H1 (cell line): ENCODE results near the gene TMPRSS13.

Source experiments
- CREB1 ChIP-seq: IDR thresholded peaks from 2 replicates; pipeline ENCODE4 v1.6.1; 2012; ENCODE audit warnings: inconsistent platforms
- EP300 ChIP-seq, 2 experiments: IDR thresholded peaks; 1 replicate in 1 of 2; 2 replicates in 1 of 2; pipeline ENCODE4 v1.6.1; 2011 to 2012; ENCODE audit warnings: low read depth in 2 of 2, low read length in 2 of 2, mild to moderate bottlenecking in 2 of 2, borderline replicate concordance in 1 of 2, inconsistent platforms in 1 of 2, moderate library complexity in 1 of 2
- GABPA ChIP-seq: IDR thresholded peaks from 2 replicates; pipeline ENCODE4 v1.6.1; 2011; ENCODE audit warnings: mild to moderate bottlenecking, low read length, moderate library complexity, borderline replicate concordance; ENCODE audit not compliant: insufficient read depth
- JUN ChIP-seq: IDR thresholded peaks from 2 replicates; pipeline ENCODE4 v1.6.1; 2011; ENCODE audit warnings: low read depth, mild to moderate bottlenecking, improper control_type of control experiment, low read length
- POLR2A ChIP-seq, 2 experiments: IDR thresholded peaks; 1 replicate in 1 of 2; 2 replicates in 1 of 2; pipeline ENCODE4 v1.6.1; 2011; ENCODE audit warnings: low read depth in 2 of 2, low read length in 2 of 2, mild to moderate bottlenecking in 2 of 2; ENCODE audit errors: control extremely low read depth in 1 of 2
- SP1 ChIP-seq: IDR thresholded peaks from 2 replicates; pipeline ENCODE4 v1.6.1; 2011; ENCODE audit warnings: low read depth, low read length
- SRF ChIP-seq: IDR thresholded peaks from 2 replicates; pipeline ENCODE4 v1.6.1; 2011; ENCODE audit warnings: mild to moderate bottlenecking, low read depth, low read length, moderate library complexity
- SUZ12 ChIP-seq: fragments of 200-600 bp; sonication (generic); IDR thresholded peaks from 2 replicates; pipeline ENCODE4 v1.6.1; 2012; ENCODE audit warnings: mild to moderate bottlenecking, inconsistent platforms, low read length, moderate library complexity, mixed read lengths
- TAF1 ChIP-seq: IDR thresholded peaks from 2 replicates; pipeline ENCODE4 v1.6.1; 2011; ENCODE audit warnings: mild to moderate bottlenecking, low read depth, low read length
- TAF7 ChIP-seq: optimal IDR thresholded peaks from 2 replicates; pipeline ENCODE3; 2011; ENCODE audit warnings: low read depth, mild to moderate bottlenecking, inconsistent platforms, low read length, moderate library complexity, borderline replicate concordance
- TF ChIP-seq, protein P1 (sequence below), 3 experiments: IDR thresholded peaks; 1 replicate in 2 of 3; 2 replicates in 1 of 3; pipeline versions ENCODE4 v1.5.1 to v1.6.1; 2011; ENCODE audit warnings: low read length in 3 of 3, mild to moderate bottlenecking in 3 of 3, inconsistent platforms in 2 of 3, low read depth in 1 of 3, moderate library complexity in 1 of 3; ENCODE audit not compliant: insufficient read depth in 1 of 3; ENCODE audit errors: control extremely low read depth in 1 of 3
- TF ChIP-seq, protein P2 (sequence below): IDR thresholded peaks from 2 replicates; pipeline ENCODE4 v1.6.1; 2012; ENCODE audit warnings: inconsistent platforms

DNA sequence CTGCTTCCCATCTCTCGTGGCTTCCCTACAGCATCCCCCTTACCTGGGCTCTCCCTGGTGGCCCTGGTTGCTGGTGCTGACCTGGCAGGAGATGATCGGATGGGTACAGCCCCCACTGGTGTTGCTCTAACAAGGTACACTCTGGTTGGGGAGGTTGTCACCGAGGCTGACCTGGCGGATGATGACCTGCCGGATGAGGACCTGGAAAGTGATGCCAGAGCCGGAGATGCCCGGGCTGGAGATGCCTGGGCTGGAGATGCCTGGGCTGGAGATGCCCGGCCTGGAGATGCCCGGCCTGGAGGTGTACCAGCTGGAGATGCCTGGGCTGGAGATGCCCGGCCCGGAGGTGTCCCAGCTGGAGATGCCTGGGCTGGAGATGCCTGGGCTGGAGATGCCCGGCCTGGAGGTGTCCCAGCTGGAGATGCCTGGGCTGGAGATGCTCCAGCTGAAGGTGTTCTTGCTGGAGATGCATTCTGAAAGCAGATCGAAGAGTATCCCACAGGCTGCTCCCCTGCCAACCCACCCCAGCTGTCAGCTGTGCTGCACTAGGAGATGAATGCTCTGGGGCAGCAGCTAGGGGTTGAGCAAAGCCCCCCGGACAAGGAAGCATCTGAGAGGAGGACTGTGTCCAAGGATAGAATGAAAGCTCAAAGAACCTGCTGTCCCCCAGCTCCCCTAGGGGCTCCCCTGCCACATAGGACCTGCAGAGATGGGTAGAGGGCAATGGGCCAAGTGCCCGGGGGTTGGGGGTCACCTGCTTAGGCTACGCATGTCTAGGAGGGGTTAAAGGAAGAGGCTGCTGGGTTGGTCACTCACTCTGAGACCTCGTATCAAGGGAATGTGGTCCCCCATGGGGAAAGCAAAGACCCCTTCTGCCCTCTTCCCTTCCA is 10.6 kb downstream of the TMPRSS13 start:
- TF ChIP-seq GABPA (no peak), EP300 (IDR thresholded peaks at IDR 0.05; ENCODE audit: borderline replicate concordance in 1 of 2, low read depth in 2 of 2, low read length in 2 of 2) (no peak), TAF7 (no peak), SRF (no peak), SUZ12 (no peak), CREB1 (no peak), SP1 (no peak), TAF1 (no peak), JUN (no peak), POLR2A (IDR thresholded peaks at IDR 0.05; ENCODE audit: control extremely low read depth in 1 of 2, low read depth in 2 of 2, low read length in 2 of 2) (no peak)
- TF ChIP-seq, protein P1, sequence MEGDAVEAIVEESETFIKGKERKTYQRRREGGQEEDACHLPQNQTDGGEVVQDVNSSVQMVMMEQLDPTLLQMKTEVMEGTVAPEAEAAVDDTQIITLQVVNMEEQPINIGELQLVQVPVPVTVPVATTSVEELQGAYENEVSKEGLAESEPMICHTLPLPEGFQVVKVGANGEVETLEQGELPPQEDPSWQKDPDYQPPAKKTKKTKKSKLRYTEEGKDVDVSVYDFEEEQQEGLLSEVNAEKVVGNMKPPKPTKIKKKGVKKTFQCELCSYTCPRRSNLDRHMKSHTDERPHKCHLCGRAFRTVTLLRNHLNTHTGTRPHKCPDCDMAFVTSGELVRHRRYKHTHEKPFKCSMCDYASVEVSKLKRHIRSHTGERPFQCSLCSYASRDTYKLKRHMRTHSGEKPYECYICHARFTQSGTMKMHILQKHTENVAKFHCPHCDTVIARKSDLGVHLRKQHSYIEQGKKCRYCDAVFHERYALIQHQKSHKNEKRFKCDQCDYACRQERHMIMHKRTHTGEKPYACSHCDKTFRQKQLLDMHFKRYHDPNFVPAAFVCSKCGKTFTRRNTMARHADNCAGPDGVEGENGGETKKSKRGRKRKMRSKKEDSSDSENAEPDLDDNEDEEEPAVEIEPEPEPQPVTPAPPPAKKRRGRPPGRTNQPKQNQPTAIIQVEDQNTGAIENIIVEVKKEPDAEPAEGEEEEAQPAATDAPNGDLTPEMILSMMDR (IDR thresholded peaks at IDR 0.05; ENCODE audit: control extremely low read depth in 1 of 3, insufficient read depth in 1 of 3, low read depth in 1 of 3, low read length in 3 of 3), result no peak
- TF ChIP-seq, protein P2, sequence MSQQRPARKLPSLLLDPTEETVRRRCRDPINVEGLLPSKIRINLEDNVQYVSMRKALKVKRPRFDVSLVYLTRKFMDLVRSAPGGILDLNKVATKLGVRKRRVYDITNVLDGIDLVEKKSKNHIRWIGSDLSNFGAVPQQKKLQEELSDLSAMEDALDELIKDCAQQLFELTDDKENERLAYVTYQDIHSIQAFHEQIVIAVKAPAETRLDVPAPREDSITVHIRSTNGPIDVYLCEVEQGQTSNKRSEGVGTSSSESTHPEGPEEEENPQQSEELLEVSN, result no peak
